Endothelial cell of umbilical vein (primary cell): ENCODE measurements around the gene OASL. TPM values are rescaled to one million over a fixed set of nuclear protein-coding genes. Genes with fewer than 3 reads are reported as not detected.

ENCODE experiments used
- BruUV-seq: library from RNA; stranded (reverse); fragments of 400-500 nt; replicated peaks from 2 replicates; lab custom pipeline; 2021; lab: Mats Ljungman, UMichigan
- CTCF ChIA-PET: fragments of 300-600, 350-600 bp; sonication (Branson Sonifier 250); formaldehyde crosslinking; loops from one replicate; lab custom pipeline; 2021; ENCODE audit warnings: antibody characterized with exemption, inconsistent platforms; lab: Charles Lee
- POLR2A ChIA-PET: fragments of 300-600, 350-600 bp; sonication (Branson Sonifier 250); formaldehyde crosslinking; loops from one replicate; lab custom pipeline; 2021; ENCODE audit warnings: antibody characterized with exemption, inconsistent platforms; lab: Charles Lee
- DNase-seq: peaks from one replicate; pipeline ENCODE4 v3.0.0-alpha.2; 2011; ENCODE audit warnings: low read depth, low spot score
- FAIRE-seq: peaks from 2 replicates; lab custom pipeline; 2011; peaks lifted over from hg19 to GRCh38; lab: Jason Lieb, UNC
- H2AFZ ChIP-seq: 2 replicates; pipeline ENCODE4 v1.6.0; 2012; ENCODE audit warnings: low read depth, low read length, control low read depth, inconsistent platforms
- H3K27ac ChIP-seq: 2 replicates; pipeline ENCODE4 v1.5.1; 2011; ENCODE audit warnings: low read depth, mild to moderate bottlenecking, control low read depth, low read length, moderate library complexity; ENCODE audit not compliant: insufficient read depth
- H3K27me3 ChIP-seq, 2 experiments: 2 replicates each; pipeline versions ENCODE4 v1.6.0 to v1.6.1; 2011; ENCODE audit warnings: low read length in 2 of 2, mixed read lengths in 1 of 2; ENCODE audit not compliant: control insufficient read depth in 2 of 2, insufficient read depth in 2 of 2
- H3K36me3 ChIP-seq, 2 experiments: 2 replicates in 1 of 2; 3 replicates in 1 of 2; pipeline ENCODE4 v1.5.1; 2011; ENCODE audit warnings: low read length in 2 of 2, mild to moderate bottlenecking in 1 of 2, moderate library complexity in 1 of 2; ENCODE audit not compliant: control insufficient read depth in 2 of 2, insufficient read depth in 2 of 2; ENCODE audit errors: extremely low read depth in 1 of 2
- H3K4me1 ChIP-seq: 3 replicates; pipeline ENCODE4 v1.5.1; 2011; ENCODE audit warnings: mild to moderate bottlenecking, low read length; ENCODE audit not compliant: control insufficient read depth, insufficient read depth; ENCODE audit errors: extremely low read depth
- H3K4me2 ChIP-seq: 2 replicates; pipeline ENCODE4 v1.6.1; 2011; ENCODE audit warnings: low read length, control low read depth, mixed read lengths; ENCODE audit not compliant: insufficient read depth
- H3K4me3 ChIP-seq, 3 experiments: fragments of 200-600 bp in 1 of 3; sonication (generic), shearing (Covaris generic) in 1 of 3; replicated peaks in 1 of 3; 2 replicates each; pipeline ENCODE4 v1.5.1; 2011 to 2016; ENCODE audit warnings: control low read depth in 3 of 3, low read length in 3 of 3, mild to moderate bottlenecking in 2 of 3, inconsistent platforms in 1 of 3, low read depth in 1 of 3, moderate library complexity in 1 of 3; ENCODE audit not compliant: insufficient read depth in 1 of 3
- H3K79me2 ChIP-seq: 2 replicates; pipeline ENCODE4 v1.6.0; 2012; ENCODE audit warnings: low read length, inconsistent platforms; ENCODE audit not compliant: control insufficient read depth, insufficient read depth
- H3K9ac ChIP-seq: replicated peaks from 2 replicates; pipeline ENCODE3; 2011; ENCODE audit warnings: low read length, control low read depth; ENCODE audit not compliant: insufficient read depth; ENCODE audit errors: extremely low read depth
- H3K9me1 ChIP-seq: replicated peaks from 3 replicates; pipeline ENCODE4 v1.6.0; 2011; ENCODE audit warnings: mild to moderate bottlenecking, low read length; ENCODE audit not compliant: control insufficient read depth, insufficient read depth; ENCODE audit errors: extremely low read depth
- H3K9me3 ChIP-seq: replicated peaks from 2 replicates; pipeline ENCODE4 v1.5.1; 2012; ENCODE audit warnings: low read length, inconsistent platforms; ENCODE audit not compliant: control insufficient read depth, insufficient read depth
- H4K20me1 ChIP-seq: replicated peaks from 2 replicates; pipeline ENCODE3; 2011; ENCODE audit warnings: mild to moderate bottlenecking, low read length; ENCODE audit not compliant: control insufficient read depth, insufficient read depth; ENCODE audit errors: extremely low read depth
- CTCF ChIP-seq, 2 donors: IDR thresholded peaks; 1 replicate in 1 of 2; 2 replicates in 1 of 2; pipeline ENCODE4 v1.5.1; 2011; ENCODE audit warnings: low read length in 2 of 2, mild to moderate bottlenecking in 2 of 2, moderate library complexity in 2 of 2, control low read depth in 1 of 2, inconsistent platforms in 1 of 2, low read depth in 1 of 2; ENCODE audit not compliant: insufficient read depth in 1 of 2; ENCODE audit errors: extremely low read depth in 1 of 2
- EZH2 ChIP-seq: IDR thresholded peaks from 2 replicates; pipeline ENCODE4 v1.6.1; 2012; ENCODE audit warnings: borderline replicate concordance, low read depth, mild to moderate bottlenecking, moderate library complexity, low read length, inconsistent platforms; ENCODE audit not compliant: severe bottlenecking
- FOS ChIP-seq: IDR thresholded peaks from 2 replicates; pipeline ENCODE4 v1.6.1; 2011; ENCODE audit warnings: mild to moderate bottlenecking, low read length, moderate library complexity, borderline replicate concordance; ENCODE audit not compliant: insufficient read depth
- GATA2 ChIP-seq: IDR thresholded peaks from 2 replicates; pipeline ENCODE4 v1.7.0; 2011; ENCODE audit warnings: low read depth, mild to moderate bottlenecking, moderate library complexity, mixed read lengths, low read length; ENCODE audit not compliant: insufficient read length, insufficient read depth
- JUN ChIP-seq: IDR thresholded peaks from 2 replicates; pipeline ENCODE4 v1.6.1; 2011; ENCODE audit warnings: borderline replicate concordance, low read depth; ENCODE audit not compliant: insufficient read length, insufficient read depth
- MAX ChIP-seq: IDR thresholded peaks from 2 replicates; pipeline ENCODE4 v1.6.1; 2011; ENCODE audit not compliant: insufficient read depth, insufficient read length
- MYC ChIP-seq: IDR thresholded peaks from one replicate; pipeline ENCODE4 v1.6.1; 2011; ENCODE audit warnings: mild to moderate bottlenecking, low read depth, low read length
- POLR2A ChIP-seq: IDR thresholded peaks from 2 replicates; pipeline ENCODE4 v1.6.1; 2012; ENCODE audit warnings: low read depth, mild to moderate bottlenecking, control low read depth, low read length
- POLR2AphosphoS5 ChIP-seq: IDR thresholded peaks from 2 replicates; pipeline ENCODE4 v1.6.1; 2012; ENCODE audit warnings: low read depth, mild to moderate bottlenecking, control low read depth, low read length, moderate library complexity; ENCODE audit not compliant: insufficient read depth
- dilution Hi-C: fragments of 300-500 bp; cut with MboI; formaldehyde crosslinking; loops from one replicate; pipeline ENCODE4 v1.15.0; 2019; ENCODE audit warnings: low sequenced_read_pairs; ENCODE audit not compliant: extremely low pct_ligation_motif_present
- intact Hi-C: fragments of 100-400 bp; cut with micrococcal nuclease; formaldehyde crosslinking; loops from one replicate; pipeline ENCODE4 v1.10.0; 2022
- polyA plus RNA-seq, 4 experiments: library from polyadenylated mRNA; depleted of rRNA in 3 of 4; stranded (reverse) in 3 of 4; unstranded in 1 of 4; fragments of >200 nt; gene quantifications; 2 replicates each; pipeline versions ENCODE4 v1.2.1 to v1.2.3, GENCODE V29; 2011 to 2012; ENCODE audit warnings: missing spikeins in 1 of 4
- total RNA-seq: library from RNA; stranded (reverse); gene quantifications from 2 replicates; pipeline ENCODE4 v1.2.3, GENCODE V29; 2021

Gene OASL
- total and polyA plus RNA-seq, 2 donors (not counting 3 experiments of a cell fraction or from before 2014, with no cell fraction given) = 0.17 to 0.33 TPM

- Histone ChIP-seq H3K9me3 (no peaks in the 10 kb centered on the region), H2AFZ (no peak overlapping the region), H3K9me1 (no peaks in the 10 kb centered on the region), H3K4me3 (no peak overlapping the region), H3K36me3 (peaks cover 3 to 23% of the 10 kb centered on the region in 2 experiments), H4K20me1 (no peaks in the 10 kb centered on the region), H3K27ac (no peak overlapping the region), H3K27me3 (no peaks in the 10 kb centered on the region), H3K4me1 (peaks cover 3% of the 10 kb centered on the region), H3K4me2 (no peak overlapping the region), H3K79me2 (peaks cover 8% of the 10 kb centered on the region), H3K9ac (no peak overlapping the region)
- TF ChIP-seq GATA2 = no peak
- TF ChIP-seq POLR2AphosphoS5 = no peak
- no peak for TF ChIP-seq POLR2A
- TF ChIP-seq EZH2 = no peak
- no peak for TF ChIP-seq JUN
- TF ChIP-seq MAX = no peak
- TF ChIP-seq FOS = no peak
- no peak for TF ChIP-seq MYC
- no peak for TF ChIP-seq CTCF (IDR thresholded peaks at IDR 0.05; ENCODE audit: extremely low read depth in 1 of 2, insufficient read depth in 1 of 2, low read depth in 1 of 2, low read length in 2 of 2)
- dilution Hi-C loops (no loop called here), intact Hi-C loops (no loop called here)
- FAIRE-seq (no peak), DNase-seq (no peak)
- CTCF ChIA-PET = no interaction called here
- POLR2A ChIA-PET = no interaction called here
- no TSS peak for BruUV-seq
These were observed 28.2 kb downstream of the OASL start for GRCh38 chr12:121010860-121011259.
